T-cell (primary cell): ENCODE results near the gene CRYGN. TPM values are rescaled to one million over a fixed set of nuclear protein-coding genes. Genes with fewer than 3 reads are reported as not detected.

Experiments used
- ATAC-seq, 4 experiments: fragments of 200-7000 bp in 3 of 4; fragments of 150-1000 bp in 1 of 4; cut with Tn5 transposase; replicated peaks in 1 of 4; 1 replicate in 3 of 4; 2 replicates in 1 of 4; pipeline ENCODE4 v1.10.0; 2021; ENCODE audit warnings: moderate library complexity in 3 of 4, mild to moderate bottlenecking in 2 of 4, moderate number of reproducible peaks in 1 of 4
- CTCF ChIA-PET, 2 donors: fragments of 300-600 bp; sonication (Branson Sonifier 250); formaldehyde crosslinking; loops; one replicate each; lab custom pipeline; 2022; ENCODE audit warnings: antibody characterized with exemption in 2 of 2; lab: Charles Lee
- POLR2A ChIA-PET, 2 donors: fragments of 300-600 bp; sonication (Branson Sonifier 250); formaldehyde crosslinking; loops; one replicate each; lab custom pipeline; 2022; ENCODE audit warnings: antibody characterized with exemption in 2 of 2; lab: Charles Lee
- DNase-seq, 35 experiments: peaks; one replicate each; pipeline versions ENCODE4 v3.0.0 to v3.0.0-alpha.2; 2013 to 2023
- H3K27ac ChIP-seq: one replicate; pipeline ENCODE4 v1.5.1; 2013; ENCODE audit warnings: low read length
- H3K27me3 ChIP-seq, 2 experiments: replicated peaks in 1 of 2; 1 replicate in 1 of 2; 2 replicates in 1 of 2; pipeline versions ENCODE4 v1.6.1 to v1.7.0; 2013; ENCODE audit warnings: low read length in 1 of 2, mixed read lengths in 1 of 2; ENCODE audit not compliant: control insufficient read depth in 2 of 2, insufficient read depth in 2 of 2; ENCODE audit errors: extremely low read depth in 1 of 2
- H3K36me3 ChIP-seq, 2 donors: 1 replicate in 1 of 2; 2 replicates in 1 of 2; pipeline versions ENCODE4 v1.6.1 to v1.7.0; 2013; ENCODE audit warnings: low read length in 1 of 2; ENCODE audit not compliant: control insufficient read depth in 2 of 2, insufficient read depth in 1 of 2; ENCODE audit errors: extremely low read depth in 1 of 2
- H3K4me1 ChIP-seq, 2 experiments: 1 replicate in 1 of 2; 2 replicates in 1 of 2; pipeline versions ENCODE4 v1.6.1 to v1.7.0; 2013; ENCODE audit warnings: low read length in 2 of 2, mixed read lengths in 1 of 2; ENCODE audit not compliant: insufficient read depth in 2 of 2, control insufficient read depth in 1 of 2; ENCODE audit errors: extremely low read depth in 1 of 2
- H3K4me3 ChIP-seq, 2 donors: 1 replicate in 1 of 2; 2 replicates in 1 of 2; pipeline versions ENCODE4 v1.5.1 to v1.7.0; 2013; ENCODE audit warnings: mild to moderate bottlenecking in 2 of 2, low read length in 1 of 2, moderate library complexity in 1 of 2; ENCODE audit not compliant: control insufficient read depth in 1 of 2; ENCODE audit errors: extremely low read depth in 1 of 2
- H3K9me3 ChIP-seq: 2 replicates; pipeline ENCODE4 v1.7.0; 2013
- H3K27ac Mint-ChIP-seq, 2 donors: one replicate each; pipeline ENCODE4 v1.8.0; 2020 to 2021; ENCODE audit warnings: mild to moderate bottlenecking in 2 of 2, mixed read lengths in 2 of 2
- H3K27me3 Mint-ChIP-seq, 2 donors: one replicate each; pipeline ENCODE4 v1.8.0; 2021 to 2022; ENCODE audit warnings: mixed read lengths in 2 of 2
- H3K36me3 Mint-ChIP-seq: one replicate; pipeline ENCODE4 v1.8.0; 2021; ENCODE audit warnings: mixed read lengths
- H3K4me1 Mint-ChIP-seq, 3 donors: one replicate each; pipeline ENCODE4 v1.8.0; 2020 to 2022; ENCODE audit warnings: mixed read lengths in 3 of 3, mild to moderate bottlenecking in 1 of 3
- H3K4me3 Mint-ChIP-seq, 3 donors: one replicate each; pipeline ENCODE4 v1.8.0; 2020 to 2022; ENCODE audit warnings: mild to moderate bottlenecking in 3 of 3, mixed read lengths in 3 of 3, moderate library complexity in 3 of 3
- H3K9me3 Mint-ChIP-seq, 3 donors: one replicate each; pipeline ENCODE4 v1.8.0; 2020 to 2022; ENCODE audit warnings: mixed read lengths in 3 of 3
- WGBS: methylation state at CpG from one replicate; pipeline ENCODE4 v1.1.5; 2013; ENCODE audit warnings: missing lambda C conversion rate; ENCODE audit not compliant: insufficient coverage; 5-methylcytosine and 5-hydroxymethylcytosine counted together
- total RNA-seq, 35 experiments: library from RNA in 6 of 35; stranded (reverse) in 6 of 35; fragments of 120-200 nt in 1 of 35; gene quantifications; one replicate each; pipeline versions ENCODE4 v1.2.1 to v1.2.4 and lab custom pipeline; 2013 to 2026

Gene CRYGN
- total RNA-seq, 5 donors from 2014 or later (not counting 1 experiment from before 2014, with no cell fraction given) = 0.98 to 1.8 (median 1.0) TPM; not detected in 2

DNA sequence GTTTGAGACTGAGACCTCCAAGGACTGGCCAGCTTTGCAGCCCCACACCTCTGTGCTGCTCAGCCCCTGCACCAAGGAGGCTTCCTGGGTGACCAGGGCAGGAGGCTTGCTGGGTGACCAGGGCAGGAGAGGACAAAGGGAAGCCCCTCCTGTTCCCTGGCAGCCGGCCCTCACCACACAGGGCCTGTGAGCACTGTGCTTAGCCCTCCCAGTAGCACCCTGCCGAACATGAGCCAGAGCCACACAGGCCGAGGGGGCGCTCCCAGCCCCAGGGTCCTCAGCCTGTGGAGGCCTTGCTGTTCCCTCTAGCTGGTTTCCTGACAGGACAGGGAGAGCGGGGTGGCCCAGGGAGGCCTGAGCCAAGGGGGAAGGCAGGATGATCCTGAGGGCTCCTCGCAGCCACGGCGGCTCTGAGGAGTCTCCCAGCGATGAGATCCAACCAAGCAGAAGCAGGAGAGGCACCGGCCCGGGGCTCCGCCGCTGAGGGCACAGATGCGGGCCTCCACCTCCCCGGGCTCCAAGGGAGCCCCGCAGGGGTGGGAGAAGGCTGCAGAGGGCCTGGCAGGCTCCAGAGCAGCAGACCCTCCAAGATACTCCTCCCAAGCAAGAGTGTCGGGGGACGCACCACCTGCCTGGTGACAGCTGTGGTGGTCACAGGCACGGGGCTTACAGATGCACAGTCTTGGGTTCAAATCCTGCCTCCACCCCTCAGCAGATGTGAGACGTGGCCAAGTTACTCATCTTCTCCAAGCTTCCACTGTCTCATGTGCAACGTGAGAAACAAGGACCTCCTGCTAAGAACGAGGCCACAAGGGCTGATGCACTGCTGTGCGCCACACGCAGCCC, 52.6 kb downstream of the CRYGN start:
- Mint-ChIP-seq H3K27me3 (peaks cover 0 to 5% of the 10 kb centered on the region in 2 donors), H3K36me3 (no peaks in the 10 kb centered on the region), H3K4me1 (peaks cover 10 to 14% (median 11%) of the 10 kb centered on the region in 3 donors), H3K27ac (no peak overlapping the region), H3K9me3 (no peaks in the 10 kb centered on the region), H3K4me3 (no peak overlapping the region)
- Histone ChIP-seq H3K27ac (no peak overlapping the region), H3K4me3 (no peak overlapping the region), H3K9me3 (no peaks in the 10 kb centered on the region), H3K36me3 (no peaks in the 10 kb centered on the region), H3K4me1 (peaks cover 3 to 9% of the 10 kb centered on the region in 2 experiments), H3K27me3 (peaks cover 4 to 29% of the 10 kb centered on the region in 2 experiments)
- ATAC-seq (no peak), DNase-seq (no peak)
- CTCF ChIA-PET = no interaction called here
- POLR2A ChIA-PET = no interaction called here
- 88% methylated on average over 23 of the region's 24 CpGs for WGBS

- peaks cover 6 to 31% of the 10 kb centered on the region in 2 experiments for H3K27me3 ChIP-seq
- Mint-ChIP-seq H3K27ac (no peak overlapping the region), H3K27me3 (peaks cover 0 to 9% of the 10 kb centered on the region in 2 donors), H3K36me3 (no peaks in the 10 kb centered on the region), H3K9me3 (no peaks in the 10 kb centered on the region), H3K4me1 (peaks cover 15 to 18% (median 15%) of the 10 kb centered on the region in 3 donors), H3K4me3 (no peak overlapping the region)
- DNase-seq (no peak), ATAC-seq (no peak)
- CTCF ChIA-PET = no interaction called here
- POLR2A ChIA-PET = no interaction called here
- no peak overlapping the region for H3K4me3 ChIP-seq
- peaks cover 9 to 17% of the 10 kb centered on the region in 2 experiments for H3K4me1 ChIP-seq
- 68% methylated on average over 10 of the region's 16 CpGs for WGBS
- no peaks in the 10 kb centered on the region for H3K9me3 ChIP-seq
- H3K27ac ChIP-seq = no peak overlapping the region
- no peaks in the 10 kb centered on the region for H3K36me3 ChIP-seq
Observed at GRCh38 chr7:151386301-151387160, 53.4 kb downstream of the CRYGN start.

GRCh38 chr7:151385626-151386300, 54.2 kb downstream of the CRYGN start:
- Mint-ChIP-seq H3K27me3 (peaks cover 0 to 9% of the 10 kb centered on the region in 2 donors), H3K36me3 (no peaks in the 10 kb centered on the region), H3K27ac (no peak overlapping the region), H3K9me3 (no peaks in the 10 kb centered on the region), H3K4me1 (peaks cover 16 to 18% (median 16%) of the 10 kb centered on the region in 3 donors), H3K4me3 (no peak overlapping the region)
- ATAC-seq = no peak
- ChIA-PET CTCF (no interaction called here), POLR2A (no interaction called here)
- no peak overlapping the region for H3K27ac ChIP-seq
- peaks cover 9 to 23% of the 10 kb centered on the region in 2 experiments for H3K4me1 ChIP-seq
- H3K4me3 ChIP-seq = no peak overlapping the region
- 91% methylated on average over 22 of the region's 26 CpGs for WGBS
- H3K27me3 ChIP-seq = peaks cover 6 to 37% of the 10 kb centered on the region in 2 experiments
- no peak for DNase-seq
- no peaks in the 10 kb centered on the region for H3K36me3 ChIP-seq
- no peaks in the 10 kb centered on the region for H3K9me3 ChIP-seq

DNA sequence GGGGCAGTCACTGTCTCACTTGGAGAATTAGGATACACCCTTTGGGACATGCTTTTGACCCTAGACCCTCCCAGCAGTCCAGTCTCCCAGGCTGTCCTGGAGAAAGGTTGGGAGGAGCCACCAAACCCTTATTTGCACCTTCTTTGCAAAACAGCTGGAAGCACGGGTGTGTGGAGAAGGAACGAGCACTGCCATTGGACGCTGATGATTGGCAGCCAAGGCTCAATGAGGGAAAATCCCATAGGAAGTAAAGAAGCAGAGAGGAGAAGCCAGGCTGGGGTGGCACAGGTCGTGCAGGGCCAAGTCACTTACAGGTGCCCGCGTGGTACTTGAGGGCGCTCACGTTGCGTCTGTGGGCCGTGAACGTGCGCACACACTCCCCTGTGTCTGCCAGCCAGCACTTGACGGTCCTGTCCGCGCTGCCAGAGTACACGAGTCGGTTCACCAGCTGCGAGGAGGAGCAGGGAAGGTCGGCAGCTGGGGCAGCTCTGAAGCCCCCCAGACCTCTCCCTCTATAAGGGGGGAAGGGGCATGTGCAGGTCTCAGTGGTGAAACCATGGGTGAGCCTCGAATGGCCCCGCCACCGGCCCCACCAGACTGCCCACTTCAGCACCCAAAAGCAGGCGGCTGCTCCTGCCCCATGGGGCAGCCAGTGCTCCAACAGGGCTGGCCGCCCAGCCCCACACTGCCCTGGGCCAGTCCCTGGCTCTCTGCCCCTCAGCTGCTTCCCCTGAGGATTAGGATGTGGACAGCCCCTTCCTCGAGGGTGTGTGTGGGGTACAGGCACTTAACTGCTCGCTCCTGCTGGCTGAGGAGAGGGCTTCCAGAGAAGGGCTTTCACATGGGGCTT, 54.9 kb downstream of the CRYGN start:
- Mint-ChIP-seq H3K4me3 (no peak overlapping the region), H3K27ac (no peak overlapping the region), H3K9me3 (no peaks in the 10 kb centered on the region), H3K36me3 (no peaks in the 10 kb centered on the region), H3K4me1 (peaks cover 11 to 15% (median 13%) of the 10 kb centered on the region in 3 donors), H3K27me3 (peaks cover 0 to 9% of the 10 kb centered on the region in 2 donors)
- H3K4me3 ChIP-seq = no peak overlapping the region
- no peaks in the 10 kb centered on the region for H3K9me3 ChIP-seq
- DNase-seq = no peak
- H3K36me3 ChIP-seq = no peaks in the 10 kb centered on the region
- H3K27me3 ChIP-seq = peaks cover 6 to 37% of the 10 kb centered on the region in 2 experiments
- no peak overlapping the region for H3K27ac ChIP-seq
- no peak for ATAC-seq
- peaks cover 9 to 22% of the 10 kb centered on the region in 2 experiments for H3K4me1 ChIP-seq
- POLR2A ChIA-PET = no interaction called here
- CTCF ChIA-PET = interaction anchor here in 1 of 2 donors (0.6 kb wide), 1 partner anchor 14 kb away, joined by 4 read pairs; no protein-coding TSS in a partner anchor
- 95% methylated on average over 15 of the region's 26 CpGs for WGBS

GRCh38 chr7:151384352-151384697, 55.6 kb downstream of the CRYGN start:
- H3K9me3 Mint-ChIP-seq = no peaks in the 10 kb centered on the region
- H3K4me3 Mint-ChIP-seq = no peak overlapping the region
- Histone ChIP-seq H3K27me3 (peaks cover 6 to 37% of the 10 kb centered on the region in 2 experiments), H3K27ac (no peak overlapping the region), H3K4me1 (peaks cover 9 to 22% of the 10 kb centered on the region in 2 experiments), H3K36me3 (no peaks in the 10 kb centered on the region), H3K4me3 (no peak overlapping the region), H3K9me3 (no peaks in the 10 kb centered on the region)
- peaks cover 0 to 6% of the 10 kb centered on the region in 2 donors for H3K27me3 Mint-ChIP-seq
- CTCF ChIA-PET = no interaction called here
- WGBS = no CpG with 5 or more reads among the region's 6 CpGs
- H3K4me1 Mint-ChIP-seq = peaks cover 7 to 15% (median 11%) of the 10 kb centered on the region in 3 donors
- no peak for ATAC-seq
- H3K36me3 Mint-ChIP-seq = no peaks in the 10 kb centered on the region
- no peak for DNase-seq
- POLR2A ChIA-PET = no interaction called here
- no peak overlapping the region for H3K27ac Mint-ChIP-seq
